Mucosa of descending colon (tissue), 3 donors: Measurements from ENCODE around the gene RAC2. TPM values are rescaled to one million over a fixed set of nuclear protein-coding genes. Genes with fewer than 3 reads are reported as not detected.

ENCODE experiments used
- ATAC-seq: fragments of 200-7000 bp; cut with Tn5 transposase; one replicate; pipeline ENCODE4 v1.9.1; 2020; ENCODE audit warnings: mild to moderate bottlenecking, moderate library complexity
- DNase-seq, 3 donors: peaks; one replicate each; pipeline ENCODE4 v3.0.0-alpha.2; 2020
- H3K36me3 ChIP-seq: fragments of 200-600 bp; one replicate; pipeline ENCODE4 v1.8.0; 2021; ENCODE audit warnings: low read depth, mild to moderate bottlenecking
- H3K4me1 ChIP-seq: fragments of 200-600 bp; one replicate; pipeline ENCODE4 v1.8.0; 2021; ENCODE audit warnings: low read depth, mild to moderate bottlenecking
- H3K4me3 ChIP-seq: fragments of 200-600 bp; one replicate; pipeline ENCODE4 v1.8.0; 2021; ENCODE audit warnings: mild to moderate bottlenecking
- H3K9me3 ChIP-seq: fragments of 200-600 bp; one replicate; pipeline ENCODE4 v1.8.0; 2021; ENCODE audit warnings: mild to moderate bottlenecking
- intact Hi-C, 2 donors: fragments of 100-400 bp; cut with DNase I in 1 of 2; cut with micrococcal nuclease in 1 of 2; formaldehyde crosslinking; loops; one replicate each; pipeline versions ENCODE4 v1.11.0 to v1.11.1; 2022; cut with DNase I, micrococcal nuclease
- total RNA-seq, 3 donors: library from RNA; stranded (reverse); fragmentation: NEBNext Ultra II Directional in 2 of 3; extraction: Animal tissue kit (Norgen Biotek cat#: 25700) in 2 of 3; gene quantifications; one replicate each; pipeline versions ENCODE4 v1.2.1 to v1.2.4, GENCODE V29; 2021 to 2023
- TF ChIP-seq, protein P1 (sequence below): fragments of 200-600 bp; IDR thresholded peaks from one replicate; pipeline ENCODE4 v1.8.0; 2022; ENCODE audit warnings: antibody characterized with exemption, mild to moderate bottlenecking
- donor health status: DM: no; HTN: no; CAD: no; lungs with moderate emphysema.
- donor health status: DM: no; HTN: no; CAD: no.
- donor health status: DM: no; HTN: yes; CAD: no.

RAC2 gene
- total RNA-seq, 3 donors from 2014 or later, result 15.3 to 26.8 (median 16.4) TPM

DNA sequence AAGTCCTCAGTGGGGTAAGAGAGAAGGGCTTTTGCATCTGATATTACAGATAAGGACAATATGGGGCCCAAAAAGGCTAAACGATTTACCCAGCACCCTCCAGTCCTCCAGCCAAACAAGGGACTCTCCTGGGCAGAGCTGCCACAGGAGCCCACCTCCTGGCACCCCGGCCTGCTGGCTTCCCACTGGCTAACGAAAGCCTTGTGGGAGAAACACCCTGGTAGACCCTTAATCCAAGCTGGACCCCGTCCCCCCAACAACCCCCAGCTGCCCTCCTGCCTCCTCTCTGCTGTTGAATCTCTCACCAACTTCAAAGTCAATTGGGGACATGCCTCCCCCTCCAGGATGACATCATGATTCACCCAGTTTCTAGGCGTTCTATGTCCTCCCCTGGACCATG is 66.8 kb downstream of the RAC2 start:
- ATAC-seq, result no peak
- DNase-seq, result peak in 1 of 3 donors; percentile 45
- no peaks in the 10 kb centered on the region for H3K9me3 ChIP-seq
- intact Hi-C loops, result no loop called here
- TF ChIP-seq, protein P1, sequence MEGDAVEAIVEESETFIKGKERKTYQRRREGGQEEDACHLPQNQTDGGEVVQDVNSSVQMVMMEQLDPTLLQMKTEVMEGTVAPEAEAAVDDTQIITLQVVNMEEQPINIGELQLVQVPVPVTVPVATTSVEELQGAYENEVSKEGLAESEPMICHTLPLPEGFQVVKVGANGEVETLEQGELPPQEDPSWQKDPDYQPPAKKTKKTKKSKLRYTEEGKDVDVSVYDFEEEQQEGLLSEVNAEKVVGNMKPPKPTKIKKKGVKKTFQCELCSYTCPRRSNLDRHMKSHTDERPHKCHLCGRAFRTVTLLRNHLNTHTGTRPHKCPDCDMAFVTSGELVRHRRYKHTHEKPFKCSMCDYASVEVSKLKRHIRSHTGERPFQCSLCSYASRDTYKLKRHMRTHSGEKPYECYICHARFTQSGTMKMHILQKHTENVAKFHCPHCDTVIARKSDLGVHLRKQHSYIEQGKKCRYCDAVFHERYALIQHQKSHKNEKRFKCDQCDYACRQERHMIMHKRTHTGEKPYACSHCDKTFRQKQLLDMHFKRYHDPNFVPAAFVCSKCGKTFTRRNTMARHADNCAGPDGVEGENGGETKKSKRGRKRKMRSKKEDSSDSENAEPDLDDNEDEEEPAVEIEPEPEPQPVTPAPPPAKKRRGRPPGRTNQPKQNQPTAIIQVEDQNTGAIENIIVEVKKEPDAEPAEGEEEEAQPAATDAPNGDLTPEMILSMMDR, result no peak
- no peaks in the 10 kb centered on the region for H3K36me3 ChIP-seq
- no peak overlapping the region for H3K4me3 ChIP-seq
- H3K4me1 ChIP-seq, result peaks cover 44% of the 10 kb centered on the region

- TF ChIP-seq, protein P1, result no peak
- Histone ChIP-seq H3K36me3 (no peaks in the 10 kb centered on the region), H3K9me3 (no peaks in the 10 kb centered on the region), H3K4me1 (peaks cover 44% of the 10 kb centered on the region), H3K4me3 (no peak overlapping the region)
- peak; percentile 59 to 74 (median 61) for DNase-seq
- peak; percentile 34 for ATAC-seq
- intact Hi-C loops, result no loop called here
Measured at GRCh38 chr22:37176464-37177061, 67.5 kb downstream of the RAC2 start.

DNA sequence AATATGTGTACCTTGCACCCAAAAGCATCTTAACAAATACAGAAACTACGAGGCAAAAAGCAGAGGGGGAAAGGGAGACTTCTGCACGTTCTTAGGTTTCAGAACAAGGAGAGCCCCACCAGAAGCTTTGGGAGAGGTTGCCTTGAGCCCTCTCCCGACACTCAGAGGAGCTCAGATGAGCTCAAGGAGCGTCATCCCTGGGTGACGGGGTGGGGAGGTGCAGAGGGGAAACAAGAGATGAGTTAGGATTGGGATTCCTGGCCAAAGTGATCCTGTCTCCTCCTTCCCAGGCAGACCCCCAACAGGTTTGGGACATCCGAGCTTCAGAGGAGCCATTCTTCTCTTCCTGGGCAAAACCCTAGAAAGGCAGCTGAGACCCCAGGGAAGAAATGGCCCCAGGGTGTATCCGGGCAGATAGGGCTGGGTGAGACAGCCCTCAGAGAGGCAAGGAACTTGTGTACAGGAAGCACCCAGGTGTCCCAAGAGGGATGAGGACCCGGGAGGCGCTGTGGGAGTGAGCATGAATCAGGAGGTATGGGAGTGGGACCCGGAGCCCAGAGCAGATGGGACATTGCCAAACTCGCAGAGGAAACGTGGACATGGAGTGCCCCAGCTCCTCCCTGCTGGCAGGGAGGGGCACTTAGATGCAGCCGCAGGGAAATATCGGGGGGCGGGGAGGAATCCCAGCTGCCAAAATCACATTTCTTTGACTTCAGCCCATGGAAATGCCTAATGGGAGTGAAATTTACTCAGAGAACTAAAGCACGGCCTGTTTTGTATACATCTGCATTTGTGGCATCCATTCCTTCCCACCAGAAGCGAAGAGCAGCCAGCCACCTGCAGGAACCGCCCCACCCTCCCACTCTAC is 68.4 kb downstream of the RAC2 start:
- no peak overlapping the region for H3K4me3 ChIP-seq
- H3K4me1 ChIP-seq, result peaks cover 44% of the 10 kb centered on the region
- intact Hi-C loops, result no loop called here
- TF ChIP-seq, protein P1, result no peak
- peak in 1 of 3 donors; percentile 55 for DNase-seq
- no peak for ATAC-seq
- no peaks in the 10 kb centered on the region for H3K36me3 ChIP-seq
- no peaks in the 10 kb centered on the region for H3K9me3 ChIP-seq

Other genes starting within 250 kb of the RAC2 start
- 100 to 1,000 TPM; 170 to 494 (median 337) TPM for gene TST, start 224.8 kb downstream of the RAC2 start, total RNA-seq
- 100 to 1,000 TPM; 135 to 224 (median 186) TPM for gene MPST, start 224.5 kb downstream of the RAC2 start, total RNA-seq
- 10 to 100 TPM; 24.9 to 40.1 (median 31.3) TPM for gene KCTD17, start 192.5 kb downstream of the RAC2 start, total RNA-seq
- gene TMPRSS6, start 134.6 kb downstream of the RAC2 start, total RNA-seq, result under 1 TPM in 2 of 3 donors, not detected in 1; 0.29 to 0.46 TPM
- gene IL2RB, start 94.4 kb downstream of the RAC2 start, total RNA-seq, result 1 to 10 TPM; 4.5 to 5.8 (median 5.3) TPM
- gene C1QTNF6, start 56.0 kb downstream of the RAC2 start, total RNA-seq, result 10 to 100 TPM in 2 of 3 donors, 1 to 10 TPM in 1; 8.9 to 22.5 (median 13.3) TPM
- gene SSTR3, start 31.8 kb downstream of the RAC2 start, total RNA-seq, result under 1 TPM in 2 of 3 donors, not detected in 1; 0.09 to 0.10 TPM
- 10 to 100 TPM in 2 of 3 donors, 1 to 10 TPM in 1; 8.7 to 13.3 (median 11.6) TPM for gene CYTH4, start 38.2 kb upstream of the RAC2 start, total RNA-seq
- under 1 TPM in 2 of 3 donors, not detected in 1; 0.35 to 0.54 TPM for gene ELFN2, start 183.2 kb upstream of the RAC2 start, total RNA-seq
- gene MFNG, start 242.1 kb upstream of the RAC2 start, total RNA-seq, result 10 to 100 TPM; 11.3 to 16.1 (median 13.7) TPM